Gastroesophageal sphincter (tissue), 4 donors: ENCODE results near the gene IL19. TPM values are rescaled to one million over a fixed set of nuclear protein-coding genes. Genes with fewer than 3 reads are reported as not detected.

Source experiments
- ATAC-seq: fragments of 150-250 bp; one replicate; pipeline ENCODE4 v1.9.1; 2016; ENCODE audit warnings: mild to moderate bottlenecking, moderate library complexity
- H3K27ac ChIP-seq, 4 donors: fragments of 200-600 bp; sonication (generic) in 3 of 4; 1 replicate in 3 of 4; 2 replicates in 1 of 4; pipeline ENCODE4 v1.5.1; 2016 to 2019
- H3K27me3 ChIP-seq: fragments of 200-600 bp; sonication (generic); one replicate; pipeline ENCODE4 v1.5.1; 2019
- H3K36me3 ChIP-seq, 2 donors: fragments of 200-600 bp; sonication (generic); one replicate each; pipeline ENCODE4 v1.5.1; 2019; ENCODE audit warnings: control low read depth in 1 of 2
- H3K4me1 ChIP-seq, 3 donors: fragments of 200-600 bp; sonication (generic); 1 replicate in 2 of 3; 2 replicates in 1 of 3; pipeline ENCODE4 v1.5.1; 2016 to 2019; ENCODE audit warnings: control low read depth in 2 of 3
- H3K4me3 ChIP-seq, 2 donors: fragments of 200-600 bp; sonication (generic); one replicate each; pipeline ENCODE4 v1.5.1; 2019; ENCODE audit warnings: mild to moderate bottlenecking in 1 of 2, moderate library complexity in 1 of 2
- H3K9me3 ChIP-seq, 3 donors: fragments of 200-600 bp; sonication (generic); one replicate each; pipeline ENCODE4 v1.5.1; 2017 to 2019; ENCODE audit warnings: control low read depth in 2 of 3
- EP300 ChIP-seq: sonication (generic); formaldehyde crosslinking; IDR thresholded peaks from one replicate; pipeline ENCODE4 v1.6.1; 2017; ENCODE audit warnings: antibody characterized with exemption, mild to moderate bottlenecking
- POLR2A ChIP-seq, 2 donors: fragments of 450-650 bp; IDR thresholded peaks; one replicate each; pipeline ENCODE4 v1.6.1; 2017; ENCODE audit warnings: antibody characterized with exemption in 2 of 2, mild to moderate bottlenecking in 2 of 2, moderate library complexity in 1 of 2
- POLR2AphosphoS5 ChIP-seq: sonication (generic); formaldehyde crosslinking; IDR thresholded peaks from one replicate; pipeline ENCODE4 v1.6.1; 2017; ENCODE audit warnings: antibody characterized with exemption
- WGBS, 2 donors: methylation state at CpG; one replicate each; pipeline ENCODE4 v1.1.5; 2018; ENCODE audit warnings: low coverage in 1 of 2; 5-methylcytosine and 5-hydroxymethylcytosine counted together
- total RNA-seq, 4 donors: library from RNA; depleted of rRNA; stranded (reverse); fragments of >200 nt; gene quantifications; one replicate each; pipeline ENCODE4 v1.1.0, GENCODE V29; 2016
- TF ChIP-seq, protein P1 (sequence below), 4 experiments: fragments of 200-600 bp in 2 of 4; fragments of 450-650 bp in 2 of 4; sonication (generic) in 1 of 4; IDR thresholded peaks; one replicate each; pipeline ENCODE4 v1.5.1; 2017 to 2019; ENCODE audit warnings: antibody characterized with exemption in 4 of 4, mild to moderate bottlenecking in 2 of 4, moderate library complexity in 2 of 4

IL19 gene
- total RNA-seq, 4 donors from 2014 or later, result 0.27 TPM; not detected in 3

GRCh38 chr1:206872139-206872538 is 101.6 kb downstream of the IL19 start:
- Histone ChIP-seq H3K27ac (no peak overlapping the region), H3K4me1 (no peaks in the 10 kb centered on the region), H3K27me3 (no peaks in the 10 kb centered on the region), H3K4me3 (no peak overlapping the region), H3K36me3 (no peaks in the 10 kb centered on the region), H3K9me3 (peaks cover 0 to 28% (median 0%) of the 10 kb centered on the region in 3 donors)
- TF ChIP-seq, protein P1, sequence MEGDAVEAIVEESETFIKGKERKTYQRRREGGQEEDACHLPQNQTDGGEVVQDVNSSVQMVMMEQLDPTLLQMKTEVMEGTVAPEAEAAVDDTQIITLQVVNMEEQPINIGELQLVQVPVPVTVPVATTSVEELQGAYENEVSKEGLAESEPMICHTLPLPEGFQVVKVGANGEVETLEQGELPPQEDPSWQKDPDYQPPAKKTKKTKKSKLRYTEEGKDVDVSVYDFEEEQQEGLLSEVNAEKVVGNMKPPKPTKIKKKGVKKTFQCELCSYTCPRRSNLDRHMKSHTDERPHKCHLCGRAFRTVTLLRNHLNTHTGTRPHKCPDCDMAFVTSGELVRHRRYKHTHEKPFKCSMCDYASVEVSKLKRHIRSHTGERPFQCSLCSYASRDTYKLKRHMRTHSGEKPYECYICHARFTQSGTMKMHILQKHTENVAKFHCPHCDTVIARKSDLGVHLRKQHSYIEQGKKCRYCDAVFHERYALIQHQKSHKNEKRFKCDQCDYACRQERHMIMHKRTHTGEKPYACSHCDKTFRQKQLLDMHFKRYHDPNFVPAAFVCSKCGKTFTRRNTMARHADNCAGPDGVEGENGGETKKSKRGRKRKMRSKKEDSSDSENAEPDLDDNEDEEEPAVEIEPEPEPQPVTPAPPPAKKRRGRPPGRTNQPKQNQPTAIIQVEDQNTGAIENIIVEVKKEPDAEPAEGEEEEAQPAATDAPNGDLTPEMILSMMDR (IDR thresholded peaks at IDR 0.05), result no peak
- TF ChIP-seq EP300 (no peak), POLR2AphosphoS5 (no peak)
- 30 to 52% methylated on average over 2 to 3 of the region's 3 CpGs for WGBS, 2 donors
- no peak for ATAC-seq

DNA sequence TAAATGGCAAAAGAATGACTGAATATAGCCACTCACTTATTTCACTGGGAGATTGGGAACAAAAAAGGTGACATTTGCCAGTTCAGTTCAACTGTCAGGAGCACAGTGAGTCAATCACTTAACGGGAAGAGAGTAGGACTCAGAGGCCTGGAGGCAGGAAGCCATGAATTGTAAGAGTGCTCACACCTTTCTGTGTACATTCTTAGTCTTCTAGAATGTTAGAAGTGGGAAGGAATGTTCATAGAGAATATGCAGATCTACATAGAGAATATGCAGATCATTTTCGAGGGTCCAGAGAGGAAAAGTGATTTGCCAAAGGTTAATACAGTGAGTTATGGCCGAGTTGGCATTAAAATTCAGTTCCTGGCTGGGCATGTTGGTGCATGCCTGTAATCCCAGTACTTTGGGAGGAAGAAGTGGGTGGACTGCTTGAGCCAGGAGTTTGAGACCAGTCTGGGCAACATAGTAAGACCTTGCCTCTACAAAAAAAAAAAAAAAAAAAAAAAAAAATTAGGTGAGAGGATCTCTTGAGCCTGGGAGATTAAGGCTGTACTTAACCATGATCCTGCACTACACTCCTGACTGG is 103.1 kb downstream of the IL19 start:
- Histone ChIP-seq H3K4me3 (no peak overlapping the region), H3K4me1 (no peaks in the 10 kb centered on the region), H3K9me3 (peaks cover 0 to 41% (median 0%) of the 10 kb centered on the region in 3 donors), H3K27me3 (no peaks in the 10 kb centered on the region), H3K27ac (no peak overlapping the region), H3K36me3 (no peaks in the 10 kb centered on the region)
- TF ChIP-seq, protein P1 (IDR thresholded peaks at IDR 0.05), result no peak
- TF ChIP-seq EP300 (no peak), POLR2AphosphoS5 (no peak), POLR2A (IDR thresholded peaks at IDR 0.05) (no peak)
- 81 to 85% methylated on average over 2 to 3 of the region's 3 CpGs for WGBS, 2 donors
- no peak for ATAC-seq

DNA sequence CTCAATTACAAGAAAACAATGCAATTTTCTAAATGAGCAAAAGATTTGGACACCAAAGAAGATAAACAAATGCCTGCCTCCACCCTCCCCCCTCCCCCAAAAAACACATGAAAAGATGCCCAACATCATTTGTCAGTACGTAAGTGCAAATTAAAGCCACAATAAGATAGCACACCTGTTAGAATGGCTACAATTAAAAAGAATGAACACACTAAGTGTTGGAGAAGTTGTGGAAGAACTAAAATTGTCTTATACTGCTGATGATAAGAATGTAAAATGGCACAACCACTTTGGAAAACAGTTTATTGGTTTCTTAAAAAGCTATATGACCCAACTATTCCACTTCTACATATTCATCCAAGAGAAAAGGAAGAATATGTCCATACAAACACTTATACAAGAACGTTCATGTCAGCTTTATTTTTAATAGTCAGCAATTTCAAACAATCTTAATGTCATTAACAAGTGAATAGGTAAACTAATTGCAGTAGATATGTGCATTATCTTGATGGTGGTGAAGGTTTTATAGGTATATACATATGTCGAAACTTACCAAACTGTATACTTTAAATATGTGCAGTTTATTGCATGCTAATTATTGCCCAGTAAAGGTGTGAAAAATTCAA is 105.3 kb downstream of the IL19 start:
- Histone ChIP-seq H3K4me3 (no peak overlapping the region), H3K4me1 (no peaks in the 10 kb centered on the region), H3K27ac (no peak overlapping the region), H3K36me3 (no peaks in the 10 kb centered on the region), H3K9me3 (peaks cover 0 to 42% (median 0%) of the 10 kb centered on the region in 3 donors), H3K27me3 (no peaks in the 10 kb centered on the region)
- 78 to 79% methylated on average over 3 of the region's 3 CpGs for WGBS, 2 donors
- TF ChIP-seq POLR2A (IDR thresholded peaks at IDR 0.05) (no peak), EP300 (no peak), POLR2AphosphoS5 (no peak)
- TF ChIP-seq, protein P1 (IDR thresholded peaks at IDR 0.05), result no peak
- no peak for ATAC-seq

GRCh38 chr1:206878456-206878855 is 107.9 kb downstream of the IL19 start:
- no peak for ATAC-seq
- Histone ChIP-seq H3K36me3 (no peaks in the 10 kb centered on the region), H3K4me1 (no peaks in the 10 kb centered on the region), H3K4me3 (no peak overlapping the region), H3K27me3 (no peaks in the 10 kb centered on the region), H3K9me3 (peaks cover 0 to 31% (median 0%) of the 10 kb centered on the region in 3 donors), H3K27ac (no peak overlapping the region)
- TF ChIP-seq, protein P1 (IDR thresholded peaks at IDR 0.05), result no peak
- TF ChIP-seq POLR2A (IDR thresholded peaks at IDR 0.05) (no peak), POLR2AphosphoS5 (no peak), EP300 (no peak)

DNA sequence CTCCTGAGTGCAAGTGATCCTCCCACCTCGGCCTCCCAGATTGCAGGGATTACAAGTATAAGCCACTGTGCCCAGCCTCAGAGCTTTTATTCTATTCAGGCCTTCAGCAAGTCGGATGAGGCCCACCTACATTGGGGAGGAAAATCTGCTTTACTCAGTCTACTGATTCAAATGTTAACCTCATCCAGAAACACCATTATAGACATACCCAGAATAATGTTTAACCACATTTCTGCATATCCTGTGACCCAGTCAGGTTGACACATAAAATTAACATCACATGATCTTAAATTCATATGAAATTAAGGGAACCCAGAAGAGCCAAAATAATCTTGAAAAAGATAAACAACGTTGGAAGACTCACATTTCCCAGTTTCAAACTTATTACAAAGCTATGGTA is 109.7 kb downstream of the IL19 start:
- Histone ChIP-seq H3K9me3 (peaks cover 0 to 31% (median 0%) of the 10 kb centered on the region in 3 donors), H3K4me3 (no peak overlapping the region), H3K4me1 (no peaks in the 10 kb centered on the region), H3K27ac (no peak overlapping the region), H3K27me3 (peaks cover 7% of the 10 kb centered on the region), H3K36me3 (no peaks in the 10 kb centered on the region)
- TF ChIP-seq POLR2A (IDR thresholded peaks at IDR 0.05), result no peak
- TF ChIP-seq, protein P1 (IDR thresholded peaks at IDR 0.05), result no peak
- WGBS, 2 donors, result 52 to 78% methylated on average over 1 to 3 of the region's 3 CpGs
- no peak for ATAC-seq
